ENCODE data around the gene TSSC4. TPM values are rescaled to one million over a fixed set of nuclear protein-coding genes. Genes with fewer than 3 reads are reported as not detected.

TSSC4 gene
- total and polyA plus RNA-seq, 2 of the 13 experiments (the other 11 are each of a cell fraction or from before 2014, with no cell fraction given): 16.2 to 58.6 TPM

DNA sequence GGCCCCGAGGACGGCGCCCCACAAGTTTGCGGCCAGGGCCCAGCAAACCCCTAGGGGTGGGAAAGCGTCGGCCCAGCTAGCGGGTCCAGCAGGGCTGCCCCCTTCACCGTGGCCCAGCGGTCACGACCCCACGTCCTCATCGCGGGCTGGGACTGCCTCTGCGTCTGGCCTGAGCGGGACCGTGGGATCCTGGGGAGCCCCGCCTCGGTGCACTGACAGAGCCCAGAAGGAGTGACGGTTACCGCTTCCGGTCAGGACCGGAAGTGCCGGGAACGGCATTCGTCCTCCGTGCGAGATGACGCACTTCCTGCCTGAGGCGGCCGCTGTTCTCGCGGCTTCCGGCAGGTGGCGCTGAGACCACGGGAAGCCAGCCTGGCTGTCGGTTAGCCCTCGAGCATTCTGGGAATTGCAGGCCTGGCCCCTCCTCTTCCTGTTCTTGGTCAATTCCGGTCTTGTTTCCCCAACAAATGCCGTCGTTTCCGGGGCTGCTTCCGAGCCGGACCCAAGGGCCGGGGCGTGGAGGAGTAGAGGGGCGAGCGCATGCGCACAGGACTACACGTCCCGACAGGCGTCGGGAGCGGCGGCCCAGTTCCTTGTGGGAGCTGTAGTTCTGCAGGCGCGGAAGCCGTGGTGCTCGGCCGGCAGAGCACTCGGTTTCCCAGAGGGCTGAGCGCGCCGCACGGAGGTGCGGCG is at the start of gene TSSC4 (continued):
- no peak for TF ChIP-seq ZFP37 (CRISPR knock-in tag; IDR thresholded peaks at IDR 0.05; ENCODE audit: borderline replicate concordance)
- TF ChIP-seq NAIF1 (CRISPR knock-in tag; IDR thresholded peaks at IDR 0.05; ENCODE audit: borderline replicate concordance): peak; percentile 72; the same call in 1 of the 2 replicates
- TF ChIP-seq ADNP (CRISPR knock-in tag; IDR thresholded peaks at IDR 0.05): no peak
- no peak for TF ChIP-seq ZNF264 (CRISPR knock-in tag; IDR thresholded peaks at IDR 0.05)
- TF ChIP-seq MEIS2 (CRISPR knock-in tag; IDR thresholded peaks at IDR 0.05): no peak; the same call in 1 of the 2 replicates
- TF ChIP-seq HOXA9 (CRISPR knock-in tag; IDR thresholded peaks at IDR 0.05; ENCODE audit: borderline replicate concordance): no peak
- peak; percentile 72; the same call in 1 of the 2 replicates for TF ChIP-seq ZNF589 (CRISPR knock-in tag; conservative IDR thresholded peaks at IDR 0.05)
- TF ChIP-seq, protein P1, sequence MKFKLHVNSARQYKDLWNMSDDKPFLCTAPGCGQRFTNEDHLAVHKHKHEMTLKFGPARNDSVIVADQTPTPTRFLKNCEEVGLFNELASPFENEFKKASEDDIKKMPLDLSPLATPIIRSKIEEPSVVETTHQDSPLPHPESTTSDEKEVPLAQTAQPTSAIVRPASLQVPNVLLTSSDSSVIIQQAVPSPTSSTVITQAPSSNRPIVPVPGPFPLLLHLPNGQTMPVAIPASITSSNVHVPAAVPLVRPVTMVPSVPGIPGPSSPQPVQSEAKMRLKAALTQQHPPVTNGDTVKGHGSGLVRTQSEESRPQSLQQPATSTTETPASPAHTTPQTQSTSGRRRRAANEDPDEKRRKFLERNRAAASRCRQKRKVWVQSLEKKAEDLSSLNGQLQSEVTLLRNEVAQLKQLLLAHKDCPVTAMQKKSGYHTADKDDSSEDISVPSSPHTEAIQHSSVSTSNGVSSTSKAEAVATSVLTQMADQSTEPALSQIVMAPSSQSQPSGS (CRISPR knock-in tag; IDR thresholded peaks at IDR 0.05): peak; percentile 95
- 0 out of 2 replicates have a peak, but pooled peaks have one; percentile 12 for TF ChIP-seq ZNF17 (CRISPR knock-in tag; IDR thresholded peaks at IDR 0.05)
- TF ChIP-seq NFKBIZ (CRISPR knock-in tag; IDR thresholded peaks at IDR 0.05): peak; percentile 70
- TF ChIP-seq, protein P2, sequence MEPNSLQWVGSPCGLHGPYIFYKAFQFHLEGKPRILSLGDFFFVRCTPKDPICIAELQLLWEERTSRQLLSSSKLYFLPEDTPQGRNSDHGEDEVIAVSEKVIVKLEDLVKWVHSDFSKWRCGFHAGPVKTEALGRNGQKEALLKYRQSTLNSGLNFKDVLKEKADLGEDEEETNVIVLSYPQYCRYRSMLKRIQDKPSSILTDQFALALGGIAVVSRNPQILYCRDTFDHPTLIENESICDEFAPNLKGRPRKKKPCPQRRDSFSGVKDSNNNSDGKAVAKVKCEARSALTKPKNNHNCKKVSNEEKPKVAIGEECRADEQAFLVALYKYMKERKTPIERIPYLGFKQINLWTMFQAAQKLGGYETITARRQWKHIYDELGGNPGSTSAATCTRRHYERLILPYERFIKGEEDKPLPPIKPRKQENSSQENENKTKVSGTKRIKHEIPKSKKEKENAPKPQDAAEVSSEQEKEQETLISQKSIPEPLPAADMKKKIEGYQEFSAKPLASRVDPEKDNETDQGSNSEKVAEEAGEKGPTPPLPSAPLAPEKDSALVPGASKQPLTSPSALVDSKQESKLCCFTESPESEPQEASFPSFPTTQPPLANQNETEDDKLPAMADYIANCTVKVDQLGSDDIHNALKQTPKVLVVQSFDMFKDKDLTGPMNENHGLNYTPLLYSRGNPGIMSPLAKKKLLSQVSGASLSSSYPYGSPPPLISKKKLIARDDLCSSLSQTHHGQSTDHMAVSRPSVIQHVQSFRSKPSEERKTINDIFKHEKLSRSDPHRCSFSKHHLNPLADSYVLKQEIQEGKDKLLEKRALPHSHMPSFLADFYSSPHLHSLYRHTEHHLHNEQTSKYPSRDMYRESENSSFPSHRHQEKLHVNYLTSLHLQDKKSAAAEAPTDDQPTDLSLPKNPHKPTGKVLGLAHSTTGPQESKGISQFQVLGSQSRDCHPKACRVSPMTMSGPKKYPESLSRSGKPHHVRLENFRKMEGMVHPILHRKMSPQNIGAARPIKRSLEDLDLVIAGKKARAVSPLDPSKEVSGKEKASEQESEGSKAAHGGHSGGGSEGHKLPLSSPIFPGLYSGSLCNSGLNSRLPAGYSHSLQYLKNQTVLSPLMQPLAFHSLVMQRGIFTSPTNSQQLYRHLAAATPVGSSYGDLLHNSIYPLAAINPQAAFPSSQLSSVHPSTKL (CRISPR knock-in tag; IDR thresholded peaks at IDR 0.05): peak; percentile 66; the same call in 1 of the 2 replicates
- peak; percentile 91 for TF ChIP-seq ZNF792 (CRISPR knock-in tag; IDR thresholded peaks at IDR 0.05)
- peak; percentile 23; the same call in 1 of the 2 replicates for TF ChIP-seq RELA (CRISPR knock-in tag; IDR thresholded peaks at IDR 0.05)
- no peak for TF ChIP-seq NR2F2 (IDR thresholded peaks at IDR 0.05; ENCODE audit: borderline replicate concordance, low read depth)
- TF ChIP-seq SMYD3 (CRISPR knock-in tag; IDR thresholded peaks at IDR 0.05): no peak
- peak; percentile 30 for TF ChIP-seq ZMAT3 (CRISPR knock-in tag; conservative IDR thresholded peaks at IDR 0.05)
- no peak for TF ChIP-seq NKX3-1 (CRISPR knock-in tag; IDR thresholded peaks at IDR 0.05)
- TF ChIP-seq ZNF232 (CRISPR knock-in tag; IDR thresholded peaks at IDR 0.05; ENCODE audit: borderline replicate concordance): peak; percentile 74; the same call in 1 of the 2 replicates
- peak; percentile 10; the same call in 1 of the 2 replicates for TF ChIP-seq MAFF (IDR thresholded peaks at IDR 0.05; ENCODE audit: low read depth, low read length)
- TF ChIP-seq KDM3A (CRISPR knock-in tag; IDR thresholded peaks at IDR 0.05; ENCODE audit: low read depth): no peak
- peak; percentile 23; the same call in 1 of the 2 replicates for TF ChIP-seq ZNF564 (CRISPR knock-in tag; IDR thresholded peaks at IDR 0.05)
- TF ChIP-seq SPEN (CRISPR knock-in tag; IDR thresholded peaks at IDR 0.05; ENCODE audit: low read depth): peak; percentile 99
- TF ChIP-seq, protein P3, sequence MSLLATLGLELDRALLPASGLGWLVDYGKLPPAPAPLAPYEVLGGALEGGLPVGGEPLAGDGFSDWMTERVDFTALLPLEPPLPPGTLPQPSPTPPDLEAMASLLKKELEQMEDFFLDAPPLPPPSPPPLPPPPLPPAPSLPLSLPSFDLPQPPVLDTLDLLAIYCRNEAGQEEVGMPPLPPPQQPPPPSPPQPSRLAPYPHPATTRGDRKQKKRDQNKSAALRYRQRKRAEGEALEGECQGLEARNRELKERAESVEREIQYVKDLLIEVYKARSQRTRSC (CRISPR knock-in tag; IDR thresholded peaks at IDR 0.05; ENCODE audit: low read depth): no peak
- TF ChIP-seq ATM (IDR thresholded peaks at IDR 0.05; ENCODE audit: borderline replicate concordance): no peak
- TF ChIP-seq ZNF44 (CRISPR knock-in tag; IDR thresholded peaks at IDR 0.05): peak; percentile 18; the same call in 1 of the 2 replicates
- TF ChIP-seq NR2F1 (CRISPR knock-in tag; IDR thresholded peaks at IDR 0.05): no peak
- peak; percentile 75 for TF ChIP-seq MXD4 (CRISPR knock-in tag; IDR thresholded peaks at IDR 0.05)

Measured in HepG2 (cell line).